Measurements from ENCODE around the gene MTAP.

MTAP gene

DNA sequence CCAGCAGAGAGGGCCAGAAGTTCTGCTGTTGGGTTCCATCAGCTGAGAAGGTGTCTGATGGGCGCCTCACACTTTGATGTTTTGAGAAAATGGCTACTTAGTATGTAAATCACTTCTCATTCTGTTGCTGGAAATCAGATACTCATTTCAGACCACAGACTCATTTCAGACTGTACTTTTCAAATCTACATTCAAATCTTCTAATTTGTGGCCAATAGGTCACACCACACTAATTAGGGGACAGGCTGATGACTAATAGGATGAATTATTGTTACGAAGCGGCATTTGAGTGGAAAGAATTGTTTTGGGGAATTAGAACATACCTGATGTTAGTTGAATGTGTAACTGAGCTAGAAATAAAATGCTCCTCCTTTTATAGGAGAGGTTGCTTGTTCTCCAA is 13.2 kb downstream of the MTAP start:
- TF ChIP-seq CTCF (conservative IDR thresholded peaks at IDR 0.05; ENCODE audit: low read depth), result no peak
- H3K27ac ChIP-seq, result no peak overlapping the region
- DNase-seq (ENCODE audit: low spot score), result no peak
- POLR2A ChIA-PET (ENCODE audit: low non-redundant PET), result interaction anchor here (0.6 kb wide), 1 partner anchor 302 kb away, joined by 3 read pairs; no protein-coding TSS in a partner anchor
- CTCF ChIA-PET, result interaction anchor here (0.6 kb wide), 1 partner anchor 9 kb away, joined by 3 read pairs; no protein-coding TSS in a partner anchor

DNA sequence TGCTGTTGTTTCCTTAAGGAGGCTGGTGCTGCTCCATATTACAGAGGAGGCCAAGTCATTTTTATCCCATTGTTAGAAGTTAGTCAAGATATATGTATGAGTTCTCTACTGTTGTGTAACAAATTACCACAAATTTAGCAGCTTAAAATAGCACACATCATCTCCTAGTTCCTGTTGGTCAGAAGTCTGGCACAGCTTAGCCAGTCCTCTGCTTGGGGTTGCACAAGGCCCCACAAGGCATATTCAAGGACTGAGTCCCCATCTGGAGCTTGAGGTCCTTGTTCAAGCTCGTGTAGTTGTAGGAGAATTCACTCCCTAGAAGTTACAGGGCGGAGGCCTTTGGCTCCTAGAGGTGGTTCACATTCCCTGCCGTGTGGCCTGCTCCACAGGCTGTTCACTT is 14.7 kb downstream of the MTAP start:
- POLR2A ChIA-PET (ENCODE audit: low non-redundant PET), result no interaction called here

GRCh38 chr9:21825637-21826036 is 23.2 kb downstream of the MTAP start:
- POLR2A ChIA-PET (ENCODE audit: low non-redundant PET), result no interaction called here
- no peak for TF ChIP-seq CTCF (conservative IDR thresholded peaks at IDR 0.05; ENCODE audit: low read depth)
- CTCF ChIA-PET, result interaction anchor here (0.6 to 0.8 kb wide), 2 partner anchors 183 to 281 kb away, joined by 3 to 4 read pairs; no protein-coding TSS in a partner anchor
- no peak for DNase-seq (ENCODE audit: low spot score)
- no peak overlapping the region for H3K27ac ChIP-seq

More for the DNA sequence above, 14.7 kb downstream of the MTAP start:
- no peak for DNase-seq (ENCODE audit: low spot score)
- CTCF ChIA-PET, result interaction anchor here (0.9 kb wide), 1 partner anchor 422 kb away, joined by 3 read pairs; no protein-coding TSS in a partner anchor
- TF ChIP-seq CTCF (conservative IDR thresholded peaks at IDR 0.05; ENCODE audit: low read depth), result no peak
- H3K27ac ChIP-seq, result peak overlapping the region; percentile 21; the same call in 1 of the 2 replicates

DNA sequence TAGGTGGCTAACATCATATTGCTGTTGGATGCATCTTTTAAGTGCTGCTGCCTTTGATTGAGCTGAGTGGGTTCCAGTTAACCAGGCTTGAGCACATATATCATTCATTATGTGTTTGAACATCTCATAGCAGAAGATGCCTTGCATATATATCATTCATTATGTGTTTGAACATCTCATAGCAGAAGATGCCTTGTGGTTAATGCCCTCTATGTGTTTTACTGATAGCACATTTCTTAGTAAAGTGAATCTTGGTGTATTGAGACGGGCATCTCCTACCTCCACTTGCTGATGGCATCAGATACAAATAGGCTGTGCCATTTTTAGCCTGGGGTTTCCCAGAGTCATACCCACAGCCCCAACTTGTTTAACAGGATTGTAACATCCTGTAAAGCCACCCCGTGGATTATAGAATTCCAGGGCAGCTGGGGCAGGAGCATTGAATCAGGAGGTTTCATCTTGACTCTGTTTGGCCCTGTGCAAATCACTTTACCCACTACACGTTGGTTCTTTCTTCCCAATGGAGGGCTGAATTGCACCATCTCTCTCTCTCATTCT is 26.5 kb downstream of the MTAP start:
- DNase-seq (ENCODE audit: low spot score), result peak; percentile 38
- H3K27ac ChIP-seq, result no peak overlapping the region
- CTCF ChIA-PET, result no interaction called here
- TF ChIP-seq CTCF (conservative IDR thresholded peaks at IDR 0.05; ENCODE audit: low read depth), result no peak
- POLR2A ChIA-PET (ENCODE audit: low non-redundant PET), result no interaction called here

GRCh38 chr9:21830589-21830988 is 28.2 kb downstream of the MTAP start:
- TF ChIP-seq CTCF (conservative IDR thresholded peaks at IDR 0.05; ENCODE audit: low read depth), result no peak
- H3K27ac ChIP-seq, result no peak overlapping the region
- no peak for DNase-seq (ENCODE audit: low spot score)
- CTCF ChIA-PET, result interaction anchor here (0.6 to 1.1 kb wide), 2 partner anchors 413 to 1206 kb away, joined by 3 to 4 read pairs; no protein-coding TSS in a partner anchor
- POLR2A ChIA-PET (ENCODE audit: low non-redundant PET), result no interaction called here

GRCh38 chr9:21831841-21832509 is 29.5 kb downstream of the MTAP start:
- no peak overlapping the region for H3K27ac ChIP-seq
- TF ChIP-seq CTCF (conservative IDR thresholded peaks at IDR 0.05; ENCODE audit: low read depth), result no peak
- ChIA-PET POLR2A (ENCODE audit: low non-redundant PET) (no interaction called here), CTCF (no interaction called here)
- peak; percentile 58 for DNase-seq (ENCODE audit: low spot score)

Data from RWPE1 (cell line).